ENCODE measurements around the gene PNPLA6. TPM values are rescaled to one million over a fixed set of nuclear protein-coding genes. Genes with fewer than 3 reads are reported as not detected.

The PNPLA6 gene
- total and polyA plus RNA-seq, 5 donors from 2014 or later: 6.6 to 106 (median 7.5) TPM

DNA sequence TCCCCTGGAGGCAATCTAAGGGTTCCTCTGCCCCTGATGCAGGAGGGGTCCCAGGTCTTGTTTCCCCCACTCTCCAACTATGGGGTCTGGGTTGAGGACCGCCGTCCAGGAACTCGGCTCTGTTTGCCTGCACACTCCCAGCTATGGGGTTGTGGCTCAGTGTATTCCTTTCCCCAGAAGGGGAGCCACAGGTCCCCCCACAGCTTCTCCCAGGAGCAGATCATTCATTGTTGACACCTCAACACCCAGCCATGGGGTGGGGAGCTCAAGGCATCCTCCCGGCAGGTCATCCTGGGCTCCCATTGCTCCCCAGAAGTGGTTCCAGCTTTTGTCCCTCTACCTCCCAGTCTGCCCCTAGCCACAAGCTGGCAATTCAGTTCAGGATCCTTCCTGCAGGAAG is 18.6 kb upstream of the PNPLA6 start:
- peaks cover 6% of the 10 kb centered on the region for H3K4me1 ChIP-seq (ENCODE audit: control insufficient read depth, insufficient read depth, low read length, poor library complexity, severe bottlenecking)
- H3K27me3 Mint-ChIP-seq: peaks cover 56% of the 10 kb centered on the region
- peaks cover 5 to 23% (median 12%) of the 10 kb centered on the region in 4 donors for H3K4me1 Mint-ChIP-seq
- no peaks in the 10 kb centered on the region for H3K36me3 Mint-ChIP-seq
- ATAC-seq (ENCODE audit: low read depth in 2 of 2) (no peak), DNase-seq (no peak)
- no peaks in the 10 kb centered on the region for H3K36me3 ChIP-seq (ENCODE audit: control insufficient read depth, insufficient read depth, low read length)
- no peaks in the 10 kb centered on the region for H3K9me3 ChIP-seq (ENCODE audit: control insufficient read depth in 2 of 2, low read length in 2 of 2)
- H3K9me3 Mint-ChIP-seq: peaks cover 0 to 7% (median 0%) of the 10 kb centered on the region in 7 donors
- H3K4me3 Mint-ChIP-seq: peak overlapping the region in 3 of 4 donors; percentile 46 to 79 (median 71)
- no peak overlapping the region for H3K4me3 ChIP-seq (ENCODE audit: low read depth, low read length)
- H3K27me3 ChIP-seq (ENCODE audit: control insufficient read depth, insufficient read depth, low read length): peaks cover 24% of the 10 kb centered on the region
- no peak overlapping the region for H3K27ac ChIP-seq (ENCODE audit: insufficient read depth, low read length, poor library complexity, severe bottlenecking)
- H3K27ac Mint-ChIP-seq: no peak overlapping the region

GRCh38 chr19:7519361-7520130 is 16.0 kb upstream of the PNPLA6 start:
- no peaks in the 10 kb centered on the region for H3K36me3 ChIP-seq (ENCODE audit: control insufficient read depth, insufficient read depth, low read length)
- peak overlapping the region in 1 of 4 donors; percentile 75 for H3K4me3 Mint-ChIP-seq
- peaks cover 36% of the 10 kb centered on the region for H3K27me3 Mint-ChIP-seq
- H3K9me3 ChIP-seq (ENCODE audit: control insufficient read depth in 2 of 2, low read length in 2 of 2): no peaks in the 10 kb centered on the region
- peaks cover 8 to 34% (median 19%) of the 10 kb centered on the region in 4 donors for H3K4me1 Mint-ChIP-seq
- H3K4me1 ChIP-seq (ENCODE audit: control insufficient read depth, insufficient read depth, low read length, poor library complexity, severe bottlenecking): peaks cover 21% of the 10 kb centered on the region
- ATAC-seq (ENCODE audit: low read depth in 2 of 2): no peak
- no peaks in the 10 kb centered on the region for H3K36me3 Mint-ChIP-seq
- H3K9me3 Mint-ChIP-seq: peaks cover 0 to 5% (median 0%) of the 10 kb centered on the region in 7 donors
- H3K27ac ChIP-seq (ENCODE audit: insufficient read depth, low read length, poor library complexity, severe bottlenecking): no peak overlapping the region
- no peak overlapping the region for H3K27ac Mint-ChIP-seq
- no peak overlapping the region for H3K4me3 ChIP-seq (ENCODE audit: low read depth, low read length)
- DNase-seq: no peak
- peaks cover 15% of the 10 kb centered on the region for H3K27me3 ChIP-seq (ENCODE audit: control insufficient read depth, insufficient read depth, low read length)

GRCh38 chr19:7520131-7521051 is 15.1 kb upstream of the PNPLA6 start:
- Histone ChIP-seq H3K4me3 (ENCODE audit: low read depth, low read length) (no peak overlapping the region), H3K4me1 (ENCODE audit: control insufficient read depth, insufficient read depth, low read length, poor library complexity, severe bottlenecking) (peaks cover 21% of the 10 kb centered on the region), H3K9me3 (ENCODE audit: control insufficient read depth in 2 of 2, low read length in 2 of 2) (no peaks in the 10 kb centered on the region), H3K36me3 (ENCODE audit: control insufficient read depth, insufficient read depth, low read length) (no peaks in the 10 kb centered on the region), H3K27me3 (ENCODE audit: control insufficient read depth, insufficient read depth, low read length) (peaks cover 12% of the 10 kb centered on the region), H3K27ac (ENCODE audit: insufficient read depth, low read length, poor library complexity, severe bottlenecking) (no peak overlapping the region)
- DNase-seq: no peak
- H3K4me3 Mint-ChIP-seq: no peak overlapping the region
- peaks cover 27% of the 10 kb centered on the region for H3K27me3 Mint-ChIP-seq
- H3K4me1 Mint-ChIP-seq: peaks cover 7 to 32% (median 17%) of the 10 kb centered on the region in 4 donors
- peaks cover 0 to 5% (median 0%) of the 10 kb centered on the region in 7 donors for H3K9me3 Mint-ChIP-seq
- H3K27ac Mint-ChIP-seq: no peak overlapping the region
- no peaks in the 10 kb centered on the region for H3K36me3 Mint-ChIP-seq
- no peak for ATAC-seq (ENCODE audit: low read depth in 2 of 2)

DNA sequence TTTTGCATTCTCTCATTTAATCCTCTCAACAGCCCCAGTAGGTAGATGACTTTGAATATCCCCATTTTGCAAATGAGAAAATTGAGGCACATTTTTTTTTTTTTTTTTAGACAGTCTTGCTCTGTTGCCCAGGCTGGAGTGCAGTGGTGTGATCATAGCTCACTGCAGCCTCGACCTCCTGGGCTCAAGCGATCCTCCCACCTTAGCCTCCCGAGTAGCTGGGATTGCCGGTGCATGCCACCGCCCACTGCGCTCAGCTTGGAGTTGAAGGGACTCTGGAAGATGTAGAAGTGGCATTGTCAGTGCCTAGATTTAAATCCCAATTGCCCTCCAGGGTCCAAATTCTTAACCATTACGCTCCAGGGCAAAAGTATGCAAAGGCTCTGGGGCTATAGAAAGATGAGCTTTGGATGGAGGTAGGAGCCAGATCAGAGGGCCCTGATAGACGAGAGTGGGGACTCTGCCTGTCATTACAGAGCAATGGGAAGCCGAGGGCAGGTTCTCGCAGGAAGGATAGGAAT is 13.9 kb upstream of the PNPLA6 start:
- H3K9me3 Mint-ChIP-seq: peaks cover 0 to 4% (median 0%) of the 10 kb centered on the region in 7 donors
- peak overlapping the region; percentile 89 to 99 (median 96) for H3K4me3 Mint-ChIP-seq
- peak overlapping the region in 2 of 3 donors; percentile 81 to 83 for H3K27ac Mint-ChIP-seq
- H3K27ac ChIP-seq (ENCODE audit: insufficient read depth, low read length, poor library complexity, severe bottlenecking): no peak overlapping the region
- no peaks in the 10 kb centered on the region for H3K9me3 ChIP-seq (ENCODE audit: control insufficient read depth in 2 of 2, low read length in 2 of 2)
- H3K4me1 Mint-ChIP-seq: peaks cover 4 to 27% (median 13%) of the 10 kb centered on the region in 4 donors
- H3K36me3 Mint-ChIP-seq: no peaks in the 10 kb centered on the region
- peaks cover 7% of the 10 kb centered on the region for H3K27me3 ChIP-seq (ENCODE audit: control insufficient read depth, insufficient read depth, low read length)
- no peak for DNase-seq
- H3K36me3 ChIP-seq (ENCODE audit: control insufficient read depth, insufficient read depth, low read length): peaks cover 3% of the 10 kb centered on the region
- H3K4me3 ChIP-seq (ENCODE audit: low read depth, low read length): peak overlapping the region; percentile 78
- ATAC-seq (ENCODE audit: low read depth in 2 of 2): no peak
- peaks cover 22% of the 10 kb centered on the region for H3K27me3 Mint-ChIP-seq
- peaks cover 17% of the 10 kb centered on the region for H3K4me1 ChIP-seq (ENCODE audit: control insufficient read depth, insufficient read depth, low read length, poor library complexity, severe bottlenecking)

GRCh38 chr19:7522072-7522922 is 13.2 kb upstream of the PNPLA6 start, which contains the start of gene MCOLN1:
TSS of gene MCOLN1 (plus strand) at chr19:7522624. CDS start at chr19:7522751, 127 bp downstream.
- H3K4me3 Mint-ChIP-seq: peak within 1 kb of the TSS; percentile 89 to 99 (median 96)
- peaks cover 3% of the 10 kb centered on the region for H3K36me3 ChIP-seq (ENCODE audit: control insufficient read depth, insufficient read depth, low read length)
- H3K4me1 Mint-ChIP-seq: peaks cover 4 to 20% (median 13%) of the 10 kb centered on the region in 4 donors
- H3K9me3 ChIP-seq (ENCODE audit: control insufficient read depth in 2 of 2, low read length in 2 of 2): no peaks in the 10 kb centered on the region
- no peak within 1 kb of the TSS for H3K27ac ChIP-seq (ENCODE audit: insufficient read depth, low read length, poor library complexity, severe bottlenecking)
- ATAC-seq (ENCODE audit: low read depth in 2 of 2) (peak; percentile 85 to 91), DNase-seq (peak; percentile 98 to 99 (median 98))
- H3K36me3 Mint-ChIP-seq: no peaks in the 10 kb centered on the region
- H3K4me3 ChIP-seq (ENCODE audit: low read depth, low read length): peak within 1 kb of the TSS; percentile 78
- H3K9me3 Mint-ChIP-seq: peaks cover 0 to 4% (median 0%) of the 10 kb centered on the region in 7 donors
- H3K27me3 ChIP-seq (ENCODE audit: control insufficient read depth, insufficient read depth, low read length): peaks cover 2% of the 10 kb centered on the region
- H3K27me3 Mint-ChIP-seq: peaks cover 15% of the 10 kb centered on the region
- peak within 1 kb of the TSS in 2 of 3 donors; percentile 81 to 83 for H3K27ac Mint-ChIP-seq
- H3K4me1 ChIP-seq (ENCODE audit: control insufficient read depth, insufficient read depth, low read length, poor library complexity, severe bottlenecking): peaks cover 16% of the 10 kb centered on the region

DNA sequence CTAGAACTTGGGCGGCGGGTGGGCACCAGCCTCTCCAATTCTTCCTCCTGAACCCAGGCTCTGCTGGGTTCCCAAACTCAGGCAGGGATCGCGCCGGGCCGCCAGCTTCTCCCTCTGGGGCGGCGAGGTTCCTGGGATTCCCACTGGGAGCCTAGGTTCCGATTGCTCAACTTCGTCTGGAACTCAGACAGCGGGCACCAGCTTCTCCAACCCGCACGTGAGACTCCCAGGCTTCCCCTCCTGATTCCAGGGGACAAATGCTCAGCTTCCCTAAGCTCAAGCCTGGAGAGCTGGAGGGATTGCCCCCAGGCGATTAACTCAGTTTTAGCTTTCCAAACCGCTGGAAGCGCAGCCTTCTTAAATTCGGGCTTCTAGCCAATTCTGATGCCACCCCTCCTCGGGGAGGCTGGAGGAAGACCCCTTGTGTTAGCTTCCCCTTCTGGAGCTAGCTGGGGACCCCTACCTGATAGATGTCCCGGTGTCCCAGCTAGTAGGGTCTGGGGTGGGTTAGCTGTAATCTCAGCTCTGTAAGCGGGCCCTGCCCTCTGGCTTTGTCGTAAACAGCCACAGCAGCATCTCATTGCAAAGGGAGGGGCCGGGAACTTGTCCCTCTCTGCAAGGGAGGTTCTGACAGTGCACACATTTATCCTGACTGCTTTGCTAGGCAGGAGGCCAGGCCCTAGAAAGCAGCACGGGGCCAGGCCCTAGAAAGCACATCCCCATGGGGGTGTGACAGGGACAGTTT is 12.4 kb upstream of the PNPLA6 start:
- peaks cover 3% of the 10 kb centered on the region for H3K36me3 ChIP-seq (ENCODE audit: control insufficient read depth, insufficient read depth, low read length)
- no peaks in the 10 kb centered on the region for H3K27me3 ChIP-seq (ENCODE audit: control insufficient read depth, insufficient read depth, low read length)
- no peaks in the 10 kb centered on the region for H3K36me3 Mint-ChIP-seq
- no peak overlapping the region for H3K27ac ChIP-seq (ENCODE audit: insufficient read depth, low read length, poor library complexity, severe bottlenecking)
- peak overlapping the region; percentile 73 to 96 (median 76) for H3K4me3 Mint-ChIP-seq
- H3K27ac Mint-ChIP-seq: no peak overlapping the region
- peak overlapping the region; percentile 49 for H3K4me3 ChIP-seq (ENCODE audit: low read depth, low read length)
- peaks cover 4 to 19% (median 12%) of the 10 kb centered on the region in 4 donors for H3K4me1 Mint-ChIP-seq
- H3K27me3 Mint-ChIP-seq: peaks cover 8% of the 10 kb centered on the region
- peaks cover 0 to 1% (median 0%) of the 10 kb centered on the region in 7 donors for H3K9me3 Mint-ChIP-seq
- peaks cover 16% of the 10 kb centered on the region for H3K4me1 ChIP-seq (ENCODE audit: control insufficient read depth, insufficient read depth, low read length, poor library complexity, severe bottlenecking)
- H3K9me3 ChIP-seq (ENCODE audit: control insufficient read depth in 2 of 2, low read length in 2 of 2): no peaks in the 10 kb centered on the region
- DNase-seq: no peak
- no peak for ATAC-seq (ENCODE audit: low read depth in 2 of 2)
